Fibroblast of upper back skin (primary cell): Measurements from ENCODE around the gene HS3ST1.

ENCODE experiments used
- DNase-seq: peaks from one replicate; pipeline ENCODE4 v3.0.0-alpha.2; 2013

The HS3ST1 gene

GRCh38 chr4:11428231-11428898 lies at the start of gene HS3ST1:
HS3ST1 (minus strand) TSS chr4:11428894; CDS start chr4:11400005, 28,889 bp downstream.
- no peak for DNase-seq

GRCh38 chr4:11475871-11476270 lies 47.2 kb upstream of the HS3ST1 start:
- DNase-seq: no peak

- no peak for DNase-seq
Measured at GRCh38 chr4:11474146-11474545, 45.5 kb upstream of the HS3ST1 start.

GRCh38 chr4:11472535-11472934 lies 43.8 kb upstream of the HS3ST1 start:
- DNase-seq: no peak

GRCh38 chr4:11471618-11472017 lies 42.9 kb upstream of the HS3ST1 start:
- no peak for DNase-seq

- DNase-seq: no peak
Measured at GRCh38 chr4:11471046-11471441, 42.4 kb upstream of the HS3ST1 start.

- no peak for DNase-seq
Measured at GRCh38 chr4:11470438-11471045, 41.8 kb upstream of the HS3ST1 start.

GRCh38 chr4:11469650-11470437 lies 41.1 kb upstream of the HS3ST1 start:
- no peak for DNase-seq

GRCh38 chr4:11468901-11469300 lies 40.2 kb upstream of the HS3ST1 start:
- DNase-seq: no peak

GRCh38 chr4:11467931-11468330 lies 39.2 kb upstream of the HS3ST1 start:
- no peak for DNase-seq

GRCh38 chr4:11463707-11464106 lies 35.0 kb upstream of the HS3ST1 start:
- no peak for DNase-seq

- DNase-seq: no peak
Measured at GRCh38 chr4:11456401-11456800, 27.7 kb upstream of the HS3ST1 start.

GRCh38 chr4:11455201-11455835 lies 26.6 kb upstream of the HS3ST1 start:
- no peak for DNase-seq

- no peak for DNase-seq
Measured at GRCh38 chr4:11451716-11452115, 23.0 kb upstream of the HS3ST1 start.

GRCh38 chr4:11446155-11446811 lies 17.6 kb upstream of the HS3ST1 start:
- no peak for DNase-seq

GRCh38 chr4:11441194-11441556 lies 12.5 kb upstream of the HS3ST1 start:
- DNase-seq: no peak

GRCh38 chr4:11440481-11441193 lies 11.9 kb upstream of the HS3ST1 start:
- DNase-seq: no peak

GRCh38 chr4:11439836-11440235 lies 11.1 kb upstream of the HS3ST1 start:
- DNase-seq: no peak

- no peak for DNase-seq
Measured at GRCh38 chr4:11438647-11439046, 10.0 kb upstream of the HS3ST1 start.

- no peak for DNase-seq
Measured at GRCh38 chr4:11436673-11437072, 8.0 kb upstream of the HS3ST1 start.

GRCh38 chr4:11436084-11436483 lies 7.4 kb upstream of the HS3ST1 start:
- no peak for DNase-seq

GRCh38 chr4:11435557-11435956 lies 6.9 kb upstream of the HS3ST1 start:
- no peak for DNase-seq
